Mesenchymal stem cell (in vitro differentiated cells and primary cell): ENCODE measurements around the gene KSR1.

Experiments
- DNase-seq: peaks from one replicate; pipeline ENCODE4 v3.0.0-alpha.2; 2013
- H2AFZ ChIP-seq: one replicate; pipeline ENCODE4 v1.6.1; 2013; ENCODE audit warnings: low read depth, mild to moderate bottlenecking, control low read depth, inconsistent platforms, low read length, moderate library complexity
- H2AK5ac ChIP-seq: 2 replicates; pipeline ENCODE4 v1.6.1; 2013; ENCODE audit warnings: low read length, moderate library complexity, mild to moderate bottlenecking, inconsistent platforms; ENCODE audit not compliant: severe bottlenecking
- H2BK120ac ChIP-seq: one replicate; pipeline ENCODE4 v1.6.1; 2013; ENCODE audit warnings: low read depth, mild to moderate bottlenecking, inconsistent platforms, low read length, moderate library complexity
- H2BK12ac ChIP-seq, 2 experiments: one replicate each; pipeline ENCODE4 v1.6.1; 2013; ENCODE audit warnings: inconsistent platforms in 2 of 2, low read length in 2 of 2, mild to moderate bottlenecking in 2 of 2, moderate library complexity in 2 of 2, control low read depth in 1 of 2
- H2BK15ac ChIP-seq: one replicate; pipeline ENCODE4 v1.6.1; 2013; ENCODE audit warnings: mild to moderate bottlenecking, low read depth, inconsistent platforms; ENCODE audit not compliant: poor library complexity, severe bottlenecking
- H2BK5ac ChIP-seq: 2 replicates; pipeline ENCODE4 v1.6.1; 2013; ENCODE audit warnings: low read depth, mild to moderate bottlenecking, low read length, control low read depth, inconsistent platforms; ENCODE audit not compliant: poor library complexity, severe bottlenecking
- H3K14ac ChIP-seq, 2 experiments: one replicate each; pipeline ENCODE4 v1.6.1; 2013; ENCODE audit warnings: inconsistent platforms in 2 of 2, low read length in 2 of 2, control low read depth in 1 of 2, mild to moderate bottlenecking in 1 of 2, moderate library complexity in 1 of 2
- H3K18ac ChIP-seq, 2 experiments: one replicate each; pipeline ENCODE4 v1.6.1; 2013; ENCODE audit warnings: inconsistent platforms in 2 of 2, low read length in 2 of 2, control low read depth in 1 of 2, low read depth in 1 of 2, mild to moderate bottlenecking in 1 of 2
- H3K23ac ChIP-seq, 2 experiments: one replicate each; pipeline ENCODE4 v1.6.1; 2013; ENCODE audit warnings: inconsistent platforms in 2 of 2, low read length in 2 of 2, mild to moderate bottlenecking in 2 of 2, moderate library complexity in 2 of 2, control low read depth in 1 of 2
- H3K27ac ChIP-seq: 2 replicates; pipeline ENCODE4 v1.5.1; 2013; ENCODE audit warnings: mild to moderate bottlenecking, moderate library complexity, low read length, control low read depth, inconsistent platforms; ENCODE audit not compliant: poor library complexity, severe bottlenecking
- H3K27me3 ChIP-seq, 2 experiments: 2 replicates each; pipeline versions ENCODE4 v1.6.1 to v1.7.0; 2013; ENCODE audit warnings: low read length in 2 of 2, mild to moderate bottlenecking in 2 of 2, moderate library complexity in 2 of 2, control low read depth in 1 of 2, inconsistent platforms in 1 of 2; ENCODE audit not compliant: control insufficient read depth in 1 of 2, insufficient read depth in 1 of 2
- H3K36me3 ChIP-seq, 2 experiments: 2 replicates each; pipeline versions ENCODE4 v1.6.1 to v1.7.0; 2013; ENCODE audit warnings: low read length in 2 of 2, control low read depth in 1 of 2, inconsistent platforms in 1 of 2, low read depth in 1 of 2, mild to moderate bottlenecking in 1 of 2; ENCODE audit not compliant: insufficient read depth in 2 of 2, control insufficient read depth in 1 of 2
- H3K4ac ChIP-seq, 2 experiments: one replicate each; pipeline ENCODE4 v1.6.1; 2013; ENCODE audit warnings: inconsistent platforms in 2 of 2, low read length in 2 of 2, mild to moderate bottlenecking in 2 of 2, moderate library complexity in 2 of 2, control low read depth in 1 of 2, low read depth in 1 of 2
- H3K4me1 ChIP-seq: 2 replicates; pipeline ENCODE4 v1.6.1; 2013; ENCODE audit warnings: low read depth, low read length, control low read depth; ENCODE audit not compliant: control insufficient read depth, insufficient read depth
- H3K4me2 ChIP-seq: 2 replicates; pipeline ENCODE4 v1.6.1; 2013; ENCODE audit warnings: low read length, mild to moderate bottlenecking, inconsistent platforms; ENCODE audit not compliant: poor library complexity, severe bottlenecking
- H3K4me3 ChIP-seq, 2 experiments: 2 replicates each; pipeline versions ENCODE4 v1.5.1 to v1.7.0; 2013; ENCODE audit warnings: low read length in 2 of 2, mild to moderate bottlenecking in 2 of 2, control low read depth in 1 of 2, low read depth in 1 of 2; ENCODE audit not compliant: insufficient read depth in 1 of 2
- H3K79me1 ChIP-seq: replicated peaks from 2 replicates; pipeline ENCODE4 v1.6.1; 2013; ENCODE audit warnings: mild to moderate bottlenecking, control low read depth, low read length, inconsistent platforms; ENCODE audit not compliant: poor library complexity, severe bottlenecking
- H3K9ac ChIP-seq: 2 replicates; pipeline ENCODE4 v1.7.0; 2013; ENCODE audit warnings: mild to moderate bottlenecking, low read length, moderate library complexity
- H3K9me3 ChIP-seq: 2 replicates; pipeline ENCODE4 v1.7.0; 2013; ENCODE audit warnings: mild to moderate bottlenecking, low read length; ENCODE audit not compliant: control insufficient read depth
- H4K8ac ChIP-seq: one replicate; pipeline ENCODE4 v1.6.1; 2013; ENCODE audit warnings: inconsistent platforms, mild to moderate bottlenecking, low read length, moderate library complexity
- H4K91ac ChIP-seq: one replicate; pipeline ENCODE4 v1.6.1; 2013; ENCODE audit warnings: mild to moderate bottlenecking, low read length, inconsistent platforms
- WGBS: methylation state at CpG from one replicate; pipeline ENCODE4 v1.1.7; 2013; ENCODE audit warnings: mixed read lengths; 5-methylcytosine and 5-hydroxymethylcytosine counted together

Gene KSR1

GRCh38 chr17:27525316-27525715, 69.1 kb downstream of the KSR1 start:
- H3K9ac ChIP-seq = no peak overlapping the region
- peaks cover 16% of the 10 kb centered on the region for H3K4me1 ChIP-seq
- peaks cover 43% of the 10 kb centered on the region for H3K79me1 ChIP-seq

DNA sequence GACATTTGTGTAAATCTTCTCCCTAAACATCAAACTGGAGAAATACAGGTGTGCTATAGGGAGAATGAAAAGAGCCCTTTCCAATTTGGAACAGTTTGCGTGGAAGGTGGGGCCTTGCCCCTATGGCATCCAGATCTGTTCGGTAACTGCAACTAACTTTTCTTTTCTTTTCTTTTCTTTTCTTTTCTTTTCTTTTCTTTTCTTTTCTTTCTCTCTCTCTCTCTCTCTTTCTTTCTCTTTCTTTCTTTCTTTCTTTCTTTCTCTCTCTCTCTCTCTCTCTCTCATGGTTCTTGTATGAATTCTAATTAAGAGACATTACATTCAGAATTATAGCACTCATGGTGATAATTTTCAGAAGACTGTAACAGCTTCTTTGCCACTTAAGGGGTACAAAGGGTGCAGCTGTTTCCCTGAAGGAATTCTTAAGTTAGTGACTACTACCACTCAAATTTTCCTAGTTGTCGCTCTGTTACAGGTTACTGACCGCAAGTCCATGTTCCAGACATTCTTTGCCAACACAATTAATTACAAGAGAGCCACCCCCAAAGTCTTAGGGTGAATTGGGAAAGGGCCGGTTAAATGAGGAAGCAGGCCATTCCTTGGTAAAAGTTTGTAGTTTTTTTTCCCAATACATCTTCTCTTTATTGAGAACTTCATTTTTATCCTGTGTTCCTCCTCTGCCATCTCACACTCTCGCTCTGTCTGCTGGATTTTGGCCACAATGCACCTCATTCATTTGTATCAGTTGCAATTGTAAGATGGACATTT, 69.8 kb downstream of the KSR1 start:
- no peak overlapping the region for H4K8ac ChIP-seq
- no peak overlapping the region for H3K18ac ChIP-seq
- no peak overlapping the region for H3K14ac ChIP-seq
- no peak overlapping the region for H3K23ac ChIP-seq
- peaks cover 15% of the 10 kb centered on the region for H3K4me1 ChIP-seq
- H3K4me3 ChIP-seq = no peak overlapping the region
- DNase-seq = no peak
- H2AFZ ChIP-seq = no peak overlapping the region
- H3K79me1 ChIP-seq = peaks cover 37% of the 10 kb centered on the region
- no peak overlapping the region for H2AK5ac ChIP-seq
- peaks cover 0 to 3% of the 10 kb centered on the region in 2 experiments for H3K36me3 ChIP-seq
- no peak overlapping the region for H3K9ac ChIP-seq
- H4K91ac ChIP-seq = no peak overlapping the region
- H2BK15ac ChIP-seq = no peak overlapping the region
- H3K4ac ChIP-seq = no peak overlapping the region
- WGBS = 97% methylated on average over 4 of the region's 6 CpGs
- H3K9me3 ChIP-seq = no peaks in the 10 kb centered on the region
- H2BK12ac ChIP-seq = no peak overlapping the region
- no peak overlapping the region for H2BK120ac ChIP-seq
- no peaks in the 10 kb centered on the region for H3K27me3 ChIP-seq
- no peak overlapping the region for H3K27ac ChIP-seq
- no peak overlapping the region for H2BK5ac ChIP-seq
- no peak overlapping the region for H3K4me2 ChIP-seq

More at GRCh38 chr17:27525316-27525715, 69.1 kb downstream of the KSR1 start:
- no peak overlapping the region for H3K4me2 ChIP-seq
- H4K8ac ChIP-seq = peak overlapping the region; percentile 78
- no peaks in the 10 kb centered on the region for H3K27me3 ChIP-seq
- H2AK5ac ChIP-seq = peak overlapping the region; percentile 41
- 92% methylated on average over 2 of the region's 2 CpGs for WGBS
- no peak overlapping the region for H2BK15ac ChIP-seq
- H3K4me3 ChIP-seq = no peak overlapping the region
- H3K36me3 ChIP-seq = peaks cover 0 to 3% of the 10 kb centered on the region in 2 experiments
- H2BK5ac ChIP-seq = no peak overlapping the region
- peak overlapping the region; percentile 45 for H4K91ac ChIP-seq
- H2BK12ac ChIP-seq = no peak overlapping the region
- DNase-seq = no peak
- no peak overlapping the region for H3K18ac ChIP-seq
- no peak overlapping the region for H3K27ac ChIP-seq
- H3K14ac ChIP-seq = no peak overlapping the region
- H3K23ac ChIP-seq = peak overlapping the region in 1 of 2 experiments; percentile 9
- H3K9me3 ChIP-seq = no peaks in the 10 kb centered on the region
- no peak overlapping the region for H2BK120ac ChIP-seq
- no peak overlapping the region for H2AFZ ChIP-seq
- H3K4ac ChIP-seq = no peak overlapping the region

- no peak overlapping the region for H2AK5ac ChIP-seq
Observed at GRCh38 chr17:27526604-27527002, 70.4 kb downstream of the KSR1 start.

DNA sequence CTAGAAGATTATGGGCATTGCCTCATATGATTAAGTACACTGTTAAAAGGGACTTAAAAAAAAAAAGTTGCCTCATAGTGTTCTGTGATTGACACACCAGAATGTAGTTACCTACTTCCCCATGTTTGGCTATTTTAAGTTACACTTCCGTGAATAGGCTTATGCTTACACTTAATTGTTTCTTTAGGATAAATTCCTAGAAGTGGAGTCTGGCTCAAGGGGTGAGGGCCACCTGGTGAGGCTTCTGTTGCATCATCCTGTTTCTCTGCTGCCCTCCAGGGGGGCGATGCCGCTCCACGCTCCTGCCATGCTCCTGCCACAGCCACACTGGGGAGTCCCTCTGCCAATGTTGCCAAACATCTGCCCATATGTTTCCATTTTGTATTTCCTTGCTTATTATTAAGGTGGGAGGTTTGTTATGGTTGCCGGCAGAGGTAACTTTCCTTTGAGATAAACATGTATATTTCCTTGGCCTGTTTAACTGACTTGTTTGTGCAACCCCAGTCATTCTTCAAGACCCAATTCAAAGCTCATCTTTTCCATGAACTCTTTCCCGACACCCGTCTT, 73.1 kb downstream of the KSR1 start:
- no peak overlapping the region for H3K4me3 ChIP-seq
- H3K4me2 ChIP-seq = no peak overlapping the region
- no peak overlapping the region for H3K9ac ChIP-seq
- peak overlapping the region; percentile 54 for H4K8ac ChIP-seq
- no peak overlapping the region for H4K91ac ChIP-seq
- H3K4ac ChIP-seq = no peak overlapping the region
- H3K79me1 ChIP-seq = peaks cover 26% of the 10 kb centered on the region
- no peak overlapping the region for H2BK15ac ChIP-seq
- H3K18ac ChIP-seq = no peak overlapping the region
- H3K14ac ChIP-seq = no peak overlapping the region
- peak overlapping the region; percentile 30 for H3K27ac ChIP-seq
- peak overlapping the region in 1 of 2 experiments; percentile 30 for H2BK12ac ChIP-seq
- H3K27me3 ChIP-seq = no peaks in the 10 kb centered on the region
- no peak overlapping the region for H2AFZ ChIP-seq
- no peaks in the 10 kb centered on the region for H3K36me3 ChIP-seq
- H2BK5ac ChIP-seq = no peak overlapping the region
- 99% methylated on average over 5 of the region's 7 CpGs for WGBS
- peak; percentile 70 for DNase-seq
- H2BK120ac ChIP-seq = no peak overlapping the region
- H3K23ac ChIP-seq = no peak overlapping the region
- no peaks in the 10 kb centered on the region for H3K9me3 ChIP-seq
- peaks cover 32% of the 10 kb centered on the region for H3K4me1 ChIP-seq
- no peak overlapping the region for H2AK5ac ChIP-seq

More at GRCh38 chr17:27526604-27527002, 70.4 kb downstream of the KSR1 start:
- Histone ChIP-seq H2BK12ac (no peak overlapping the region), H3K79me1 (peaks cover 38% of the 10 kb centered on the region), H3K4me2 (peak overlapping the region; percentile 24), H3K9me3 (no peaks in the 10 kb centered on the region), H2BK120ac (no peak overlapping the region), H2BK15ac (no peak overlapping the region), H3K14ac (peak overlapping the region in 1 of 2 experiments; percentile 68), H4K8ac (peak overlapping the region; percentile 14), H3K27ac (no peak overlapping the region), H3K4me3 (peak overlapping the region in 1 of 2 experiments; percentile 3), H2BK5ac (no peak overlapping the region), H3K23ac (no peak overlapping the region), H2AFZ (no peak overlapping the region), H3K9ac (no peak overlapping the region), H3K18ac (peak overlapping the region in 1 of 2 experiments; percentile 49), H4K91ac (no peak overlapping the region), H3K36me3 (peaks cover 0 to 3% of the 10 kb centered on the region in 2 experiments), H3K4ac (peak overlapping the region in 1 of 2 experiments; percentile 49), H3K4me1 (peaks cover 18% of the 10 kb centered on the region), H3K27me3 (no peaks in the 10 kb centered on the region)
- 30% methylated on average over 9 of the region's 9 CpGs for WGBS
- DNase-seq = peak; percentile 54
